Measurements from ENCODE around the gene BID.

GRCh38 chr22:17775781-17776465, 1.7 kb upstream of the BID start:
- no peak for TF ChIP-seq POLR2A (IDR thresholded peaks at IDR 0.05; ENCODE audit: low read length)
- TF ChIP-seq GATA1 (IDR thresholded peaks at IDR 0.05; ENCODE audit: low read depth, low read length) = no peak
